NCI-H2227 (cell line): ENCODE results near the gene ADGRG2.

Experiments
- DNase-seq: peaks from one replicate; lab custom pipeline; 2025; ENCODE audit not compliant: unreplicated experiment; lab: John Stamatoyannopoulos, UW

The ADGRG2 gene

GRCh38 chrX:18964026-18964425 is 158.2 kb downstream of the ADGRG2 start:
- DNase-seq = no peak

DNA sequence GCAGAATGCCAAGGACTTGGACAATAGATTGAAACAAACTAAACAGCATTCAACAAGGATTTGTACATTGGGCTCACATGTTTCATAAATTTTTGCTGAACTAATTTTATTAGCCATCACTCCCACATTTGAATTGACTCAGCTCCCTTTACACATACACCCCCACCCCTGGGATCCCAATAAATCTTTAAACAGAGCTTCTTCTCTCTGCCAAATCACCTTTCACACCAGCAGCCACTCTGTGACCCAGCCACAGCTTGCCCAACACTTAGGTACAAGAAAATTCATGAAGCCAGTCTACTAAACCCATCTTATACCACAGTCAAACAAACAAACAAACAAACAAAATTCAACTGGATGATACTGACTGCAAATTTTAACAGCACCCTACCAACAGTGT is 159.9 kb downstream of the ADGRG2 start:
- no peak for DNase-seq

GRCh38 chrX:18961686-18962085 is 160.6 kb downstream of the ADGRG2 start:
- no peak for DNase-seq

DNA sequence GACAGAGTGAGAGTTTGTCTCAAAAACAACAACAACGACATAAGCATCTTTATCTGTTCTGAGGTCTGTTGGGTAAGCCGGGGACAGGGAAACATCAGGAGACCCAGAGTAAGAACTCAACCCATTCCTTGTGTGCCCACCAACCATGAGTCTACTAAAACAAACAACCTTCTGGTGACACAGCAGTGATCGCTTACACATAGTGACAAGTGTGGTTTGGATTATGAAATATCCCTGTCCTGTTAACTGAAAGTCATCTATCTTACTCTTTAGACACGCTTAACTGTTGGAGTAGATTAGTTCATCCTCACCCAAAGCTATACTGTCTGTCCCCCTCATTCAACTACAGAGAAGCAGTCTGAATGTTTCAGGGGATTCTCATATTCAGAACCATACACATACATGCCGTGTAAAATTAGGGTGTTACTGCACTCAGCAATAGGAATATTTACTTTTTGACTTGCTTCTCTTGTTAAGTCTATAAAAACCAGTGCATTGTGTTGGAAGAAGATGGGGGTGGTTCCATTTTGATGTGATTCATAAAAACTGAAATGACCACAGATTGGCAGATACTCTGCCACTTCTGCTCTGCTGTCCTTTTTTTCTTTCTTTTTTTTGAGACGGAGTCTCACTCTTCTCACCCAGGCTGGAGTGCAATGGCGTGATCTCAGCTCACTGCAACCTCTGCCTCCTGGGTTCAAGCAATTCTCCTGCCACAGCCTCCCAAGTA is 165.8 kb downstream of the ADGRG2 start:
- no peak for DNase-seq

DNA sequence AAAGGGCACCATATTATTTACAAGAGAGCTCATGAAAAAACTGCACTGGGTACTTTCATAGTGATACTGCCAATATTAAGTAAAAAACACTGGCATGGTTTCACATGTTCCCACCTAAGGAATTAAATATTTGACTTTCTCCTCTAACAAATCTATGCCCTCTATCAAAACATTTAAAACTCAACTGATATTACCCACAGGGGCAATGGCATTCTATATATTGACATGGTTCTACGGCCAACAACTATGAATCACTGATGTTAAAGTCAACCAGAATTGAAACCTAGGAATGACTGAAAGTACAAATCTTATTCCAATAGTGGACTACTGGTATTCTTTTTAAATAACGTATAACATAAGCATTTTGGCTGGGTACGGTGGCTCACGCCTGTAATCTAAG is 166.6 kb downstream of the ADGRG2 start:
- no peak for DNase-seq

DNA sequence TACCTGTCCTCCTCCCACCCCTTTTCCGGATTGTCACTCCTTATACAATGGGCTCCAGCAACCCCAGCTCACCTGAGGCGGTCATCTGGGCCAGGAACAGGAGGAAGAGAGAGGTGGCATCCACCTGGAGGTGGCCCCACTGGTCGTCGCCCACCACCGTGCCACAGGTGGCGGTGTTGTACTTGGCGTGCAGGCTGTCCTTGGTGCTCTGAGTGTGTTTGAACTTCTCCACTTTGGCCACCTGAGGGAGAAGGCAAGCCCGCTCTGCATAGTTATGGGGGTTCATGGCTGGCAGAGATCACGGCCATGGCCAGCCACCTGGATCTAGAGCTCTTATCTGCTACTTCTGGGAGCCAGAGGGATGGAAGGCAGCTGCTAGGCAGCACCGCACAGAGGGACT is 171.2 kb downstream of the ADGRG2 start:
- no peak for DNase-seq

DNA sequence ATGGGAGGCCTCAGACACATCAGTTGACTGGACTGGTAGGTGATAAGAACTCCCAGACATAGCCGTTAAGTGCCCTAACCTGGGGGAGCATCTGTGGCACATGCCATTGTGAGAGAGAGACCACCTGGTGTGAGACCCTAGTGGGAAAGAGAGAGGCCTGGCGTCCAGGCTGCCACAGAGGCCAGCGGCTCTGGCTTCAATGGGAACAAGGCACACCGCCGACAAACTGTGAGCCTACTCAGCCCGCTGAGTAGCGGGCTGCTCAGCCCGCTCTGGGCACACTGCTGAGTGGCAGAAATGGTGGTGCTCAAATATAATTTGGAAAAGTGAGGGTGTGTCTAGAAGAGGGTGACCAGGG is 172.3 kb downstream of the ADGRG2 start:
- no peak for DNase-seq

- no peak for DNase-seq
These were observed 172.9 kb downstream of the ADGRG2 start for GRCh38 chrX:18949291-18949943.

- DNase-seq = no peak
These were observed 175.7 kb downstream of the ADGRG2 start for GRCh38 chrX:18946611-18947010.

DNA sequence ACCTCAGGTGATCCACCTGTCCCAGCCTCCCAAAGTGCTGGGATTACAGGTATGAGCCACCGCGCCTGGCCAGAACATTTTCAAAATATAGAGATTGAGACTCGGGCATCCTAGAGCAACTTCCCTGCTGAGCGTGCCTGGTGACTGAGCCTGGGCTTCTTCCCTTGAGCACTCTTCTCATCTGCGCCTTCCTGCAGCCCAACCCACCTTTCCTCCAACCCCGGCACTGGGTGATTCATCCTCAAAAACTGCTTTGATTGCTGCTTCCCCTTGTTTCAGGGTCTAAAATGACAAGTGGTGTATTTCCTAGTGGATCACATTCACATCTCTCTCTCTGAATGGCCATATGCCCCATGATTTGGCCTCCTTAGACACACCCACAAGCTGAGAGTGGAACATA is 176.1 kb downstream of the ADGRG2 start:
- no peak for DNase-seq

DNA sequence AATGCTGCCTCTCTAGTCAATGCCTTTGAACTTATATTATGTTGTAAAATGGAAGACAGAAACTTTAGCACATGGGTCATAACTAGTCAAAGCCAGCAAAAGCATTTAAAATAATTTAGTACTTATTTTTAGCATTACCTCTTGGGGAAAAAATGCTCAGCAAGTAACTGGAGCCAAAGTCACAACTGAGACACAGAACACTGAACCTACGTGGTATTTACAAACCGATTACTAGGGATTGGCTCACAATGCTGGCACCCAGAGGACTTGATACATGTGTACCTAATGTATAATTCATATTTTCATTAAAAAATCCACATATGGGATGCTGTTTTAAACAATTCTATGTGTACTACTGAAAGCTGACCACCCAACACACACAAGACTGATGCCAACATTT is 176.8 kb downstream of the ADGRG2 start:
- DNase-seq = no peak

DNA sequence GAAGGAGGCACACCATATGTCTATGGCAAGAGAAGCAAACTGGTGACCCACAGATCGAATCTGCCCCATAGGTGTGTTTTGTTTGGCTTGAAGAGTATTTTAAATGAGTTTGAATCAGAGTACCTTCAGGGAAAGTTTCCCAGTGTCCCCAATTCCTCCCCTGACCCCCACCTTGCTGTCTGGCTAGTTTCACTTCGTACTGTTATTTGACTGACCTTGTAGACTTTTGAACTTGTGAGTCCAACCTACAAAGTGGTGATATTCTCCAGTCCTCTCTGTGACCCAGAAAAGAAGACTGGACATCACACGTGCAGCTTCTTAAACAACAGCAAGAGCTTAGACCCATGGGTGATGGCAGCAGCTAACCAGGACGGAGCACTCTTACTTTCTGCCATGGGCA is 177.8 kb downstream of the ADGRG2 start:
- DNase-seq = no peak

DNA sequence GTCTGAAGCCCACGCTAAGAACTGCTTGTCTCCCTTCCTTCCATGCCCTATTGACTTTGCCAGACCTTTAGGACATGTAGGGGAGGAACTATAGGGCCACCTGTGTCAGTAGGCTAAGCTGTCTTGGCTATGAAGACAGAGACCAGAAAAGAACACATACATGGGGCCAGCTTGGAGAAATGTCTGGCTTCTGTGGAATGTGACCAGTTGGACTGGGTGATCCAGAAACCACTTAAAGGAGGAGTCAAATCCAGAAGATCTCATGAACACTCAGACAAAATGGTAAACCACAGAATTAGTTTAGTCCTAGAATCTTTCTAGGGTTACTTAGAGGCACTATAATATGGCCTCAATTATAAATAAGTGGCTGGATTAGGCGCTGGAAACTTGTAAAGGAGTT is 180.4 kb downstream of the ADGRG2 start:
- DNase-seq = no peak
